Liver (tissue), 9 donors: ENCODE results near the gene PIGN. TPM values are rescaled to one million over a fixed set of nuclear protein-coding genes. Genes with fewer than 3 reads are reported as not detected.

ENCODE experiments used
- DNase-seq: peaks from one replicate; pipeline ENCODE4 v3.0.0-alpha.2; 2017; ENCODE audit warnings: low spot score
- H3K27ac ChIP-seq, 2 donors: one replicate each; pipeline ENCODE4 v1.7.0; 2013; ENCODE audit warnings: inconsistent platforms in 2 of 2, low read length in 2 of 2, control low read depth in 1 of 2, low read depth in 1 of 2, mild to moderate bottlenecking in 1 of 2
- H3K27me3 ChIP-seq, 4 donors: one replicate each; pipeline versions ENCODE4 v1.6.1 to v1.7.0; 2013; ENCODE audit warnings: low read length in 3 of 4, inconsistent platforms in 1 of 4, mild to moderate bottlenecking in 1 of 4, moderate library complexity in 1 of 4; ENCODE audit not compliant: control insufficient read depth in 4 of 4, insufficient read depth in 4 of 4
- H3K36me3 ChIP-seq, 4 donors: one replicate each; pipeline versions ENCODE4 v1.6.1 to v1.7.0; 2013; ENCODE audit warnings: low read length in 3 of 4, mild to moderate bottlenecking in 3 of 4, low read depth in 1 of 4, moderate library complexity in 1 of 4; ENCODE audit not compliant: control insufficient read depth in 4 of 4, insufficient read depth in 3 of 4
- H3K4me1 ChIP-seq, 4 donors: one replicate each; pipeline versions ENCODE4 v1.6.1 to v1.7.0; 2013; ENCODE audit warnings: low read length in 3 of 4, mild to moderate bottlenecking in 3 of 4, moderate library complexity in 1 of 4; ENCODE audit not compliant: control insufficient read depth in 4 of 4, insufficient read depth in 4 of 4
- H3K4me3 ChIP-seq, 3 donors: one replicate each; pipeline versions ENCODE4 v1.6.1 to v1.7.0; 2013; ENCODE audit warnings: low read length in 3 of 3, control low read depth in 1 of 3, low read depth in 1 of 3, mild to moderate bottlenecking in 1 of 3
- H3K9ac ChIP-seq, 2 donors: one replicate each; pipeline ENCODE4 v1.7.0; 2013; ENCODE audit warnings: low read length in 2 of 2, mild to moderate bottlenecking in 2 of 2, moderate library complexity in 2 of 2, control low read depth in 1 of 2, low read depth in 1 of 2
- H3K9me3 ChIP-seq, 4 donors: one replicate each; pipeline versions ENCODE4 v1.6.1 to v1.7.0; 2013; ENCODE audit warnings: low read length in 3 of 4; ENCODE audit not compliant: control insufficient read depth in 4 of 4
- ATF3 ChIP-seq: IDR thresholded peaks from 2 replicates; pipeline ENCODE4 v1.6.1; 2016; ENCODE audit warnings: antibody characterized with exemption
- CTCF ChIP-seq: fragments of 150-350 bp; IDR thresholded peaks from 2 replicates; pipeline ENCODE4 v1.5.1; 2017; ENCODE audit warnings: improper control_type of control experiment, low read depth, low read length; ENCODE audit not compliant: missing input control
- EGR1 ChIP-seq, 2 donors: IDR thresholded peaks; 2 replicates each; pipeline ENCODE4 v1.6.1; 2016 to 2018; ENCODE audit warnings: antibody characterized with exemption in 2 of 2, low read depth in 2 of 2
- FOXA1 ChIP-seq: IDR thresholded peaks from 2 replicates; pipeline ENCODE4 v1.6.1; 2016; ENCODE audit warnings: antibody characterized with exemption
- FOXA2 ChIP-seq: IDR thresholded peaks from 2 replicates; pipeline ENCODE4 v1.6.1; 2016; ENCODE audit warnings: antibody characterized with exemption
- GABPA ChIP-seq, 2 donors: IDR thresholded peaks in 1 of 2; conservative IDR thresholded peaks in 1 of 2; 2 replicates each; pipeline ENCODE4 v1.6.1; 2016; ENCODE audit warnings: antibody characterized with exemption in 2 of 2, mild to moderate bottlenecking in 1 of 2, moderate library complexity in 1 of 2
- HNF4A ChIP-seq, 2 donors: conservative IDR thresholded peaks; 2 replicates each; pipeline ENCODE4 v1.6.1; 2016; ENCODE audit warnings: antibody characterized with exemption in 2 of 2, mild to moderate bottlenecking in 2 of 2
- HNF4G ChIP-seq: IDR thresholded peaks from 2 replicates; pipeline ENCODE4 v1.6.1; 2016; ENCODE audit warnings: antibody characterized with exemption
- JUND ChIP-seq, 2 donors: IDR thresholded peaks; 2 replicates each; pipeline ENCODE4 v1.6.1; 2016; ENCODE audit warnings: antibody characterized with exemption in 2 of 2
- MAX ChIP-seq: IDR thresholded peaks from 2 replicates; pipeline ENCODE4 v1.6.1; 2016; ENCODE audit warnings: antibody characterized with exemption
- NR2F2 ChIP-seq: IDR thresholded peaks from 2 replicates; pipeline ENCODE4 v1.6.1; 2016; ENCODE audit warnings: antibody characterized with exemption
- RAD21 ChIP-seq, 2 donors: IDR thresholded peaks; 2 replicates each; pipeline ENCODE4 v1.6.1; 2016; ENCODE audit warnings: antibody characterized with exemption in 2 of 2, mild to moderate bottlenecking in 2 of 2
- REST ChIP-seq: IDR thresholded peaks from 2 replicates; pipeline ENCODE4 v1.6.1; 2016; ENCODE audit warnings: antibody characterized with exemption, mild to moderate bottlenecking
- RXRA ChIP-seq, 2 donors: IDR thresholded peaks; 2 replicates each; pipeline ENCODE4 v1.6.1; 2017 to 2018; ENCODE audit warnings: antibody characterized with exemption in 2 of 2, mild to moderate bottlenecking in 1 of 2
- SP1 ChIP-seq: IDR thresholded peaks from 2 replicates; pipeline ENCODE4 v1.6.1; 2018; ENCODE audit warnings: antibody characterized with exemption, mild to moderate bottlenecking
- TAF1 ChIP-seq: conservative IDR thresholded peaks from 2 replicates; pipeline ENCODE4 v1.6.1; 2016; ENCODE audit warnings: antibody characterized with exemption, mild to moderate bottlenecking
- YY1 ChIP-seq: IDR thresholded peaks from 2 replicates; pipeline ENCODE4 v1.6.1; 2016; ENCODE audit warnings: antibody characterized with exemption, mild to moderate bottlenecking
- ZBTB33 ChIP-seq: IDR thresholded peaks from 2 replicates; pipeline ENCODE4 v1.6.1; 2016; ENCODE audit warnings: antibody characterized with exemption
- WGBS: extraction: QIAGEN DNeasy Blood & Tissue Kit; methylation state at CpG from one replicate; pipeline ENCODE4 v1.1.7; 2013; 5-methylcytosine and 5-hydroxymethylcytosine counted together
- polyA plus RNA-seq, 2 donors: library from polyadenylated mRNA; stranded (reverse) in 1 of 2; unstranded in 1 of 2; fragments of 200-250 nt in 1 of 2; fragments of >200 nt in 1 of 2; fragmentation: Nextera tagmentation in 1 of 2; extraction: Ambion mirVana in 1 of 2; gene quantifications; one replicate each; pipeline versions ENCODE4 v1.2.1 to v1.2.3, GENCODE V29; 2013 to 2015
- total RNA-seq, 2 donors: library from RNA; depleted of rRNA; stranded (reverse); fragments of >200 nt; gene quantifications; one replicate each; pipeline ENCODE4 v1.2.3, GENCODE V29; 2014
- donor health status: healthy.
- donor health status: healthy.
- donor health status: healthy.
- donor health status: healthy.
- donor health status: healthy.

PIGN gene
- total and polyA plus RNA-seq, 4 donors, result 5.1 to 20.6 (median 12.5) TPM

GRCh38 chr18:62073461-62074281 lies 113.2 kb downstream of the PIGN start:
- Histone ChIP-seq H3K4me3 (no peak overlapping the region), H3K27me3 (no peaks in the 10 kb centered on the region), H3K4me1 (peaks cover 0 to 2% (median under 1%) of the 10 kb centered on the region in 4 donors), H3K9me3 (no peaks in the 10 kb centered on the region), H3K36me3 (peaks cover 0 to 2% (median 0%) of the 10 kb centered on the region in 4 donors), H3K27ac (peak overlapping the region; percentile 84 to 90), H3K9ac (peak overlapping the region in 1 of 2 donors; percentile 28)
- DNase-seq, result peak; percentile 36
- WGBS, result 84% methylated on average over 2 of the region's 2 CpGs
- TF ChIP-seq MAX, result peak; percentile 83
- peak; percentile 58 to 67 for TF ChIP-seq JUND (IDR thresholded peaks at IDR 0.05)
- peak; percentile 88 for TF ChIP-seq FOXA2
- TF ChIP-seq HNF4G, result peak; percentile 92
- peak; percentile 87 for TF ChIP-seq REST
- peak; percentile 45 to 59 for TF ChIP-seq RAD21 (IDR thresholded peaks at IDR 0.05)
- peak; percentile 52 for TF ChIP-seq NR2F2
- peak; percentile 98 to 99 for TF ChIP-seq HNF4A (conservative IDR thresholded peaks at IDR 0.05)
- peak; percentile 82 for TF ChIP-seq ZBTB33
- no peak for TF ChIP-seq ATF3
- no peak for TF ChIP-seq TAF1
- peak; percentile 63 for TF ChIP-seq YY1
- TF ChIP-seq EGR1 (IDR thresholded peaks at IDR 0.05; ENCODE audit: low read depth in 2 of 2), result peak in 1 of 2 donors; percentile 42
- TF ChIP-seq CTCF, result no peak
- TF ChIP-seq SP1, result peak; percentile 98
- peak in 1 of 2 donors; percentile 54 for TF ChIP-seq GABPA (IDR thresholded peaks at IDR 0.05 in 1 of 2, conservative IDR thresholded peaks at IDR 0.05 in 1 of 2)
- TF ChIP-seq RXRA (IDR thresholded peaks at IDR 0.05), result peak; percentile 92 to 93
- TF ChIP-seq FOXA1, result peak; percentile 70
